HG03469 (cell line): Measurements from ENCODE around the gene CFHR3.
"Not testable (repeated sequence)": the region's sequence is repeated elsewhere in the genome, so short reads cannot be mapped to it uniquely, and the experiment has no call there.

Experiments
- ATAC-seq: cut with Tn5 transposase; IDR thresholded peaks from one replicate; pipeline ENCODE4 v1.9.1; 2021; ENCODE audit warnings: mild to moderate bottlenecking, moderate library complexity, moderate number of reproducible peaks; ENCODE audit not compliant: unreplicated experiment

CFHR3 gene

GRCh38 chr1:196774603-196775002 lies at the start of gene CFHR3:
CFHR3 (plus strand) TSS chr1:196774840; CDS start chr1:196774887, 47 bp downstream.
- peak; percentile 94 for ATAC-seq

GRCh38 chr1:196732526-196732925 lies 42.1 kb upstream of the CFHR3 start:
- ATAC-seq: no peak

- no peak for ATAC-seq
Measured at GRCh38 chr1:196733091-196733970, 41.3 kb upstream of the CFHR3 start.

- ATAC-seq: no peak
Measured at GRCh38 chr1:196734006-196734405, 40.6 kb upstream of the CFHR3 start.

- ATAC-seq: no peak
Measured at GRCh38 chr1:196734460-196734859, 40.2 kb upstream of the CFHR3 start.

GRCh38 chr1:196738730-196739129 lies 35.9 kb upstream of the CFHR3 start:
- no peak for ATAC-seq

GRCh38 chr1:196743244-196743643 lies 31.4 kb upstream of the CFHR3 start:
- peak; percentile 95 for ATAC-seq

- not testable (repeated sequence) for ATAC-seq
Measured at GRCh38 chr1:196765019-196765740, 9.5 kb upstream of the CFHR3 start.

GRCh38 chr1:196769823-196770222 lies 4.8 kb upstream of the CFHR3 start:
- ATAC-seq: not testable (repeated sequence)

- ATAC-seq: no peak
Measured at GRCh38 chr1:196773713-196774112, 927 bp upstream of the CFHR3 start.

- no peak for ATAC-seq
Measured at GRCh38 chr1:196774175-196774574, 465 bp upstream of the CFHR3 start.

- no peak for ATAC-seq
Measured at GRCh38 chr1:196777603-196778002, 3.0 kb downstream of the CFHR3 start.

- no peak for ATAC-seq
Measured at GRCh38 chr1:196779093-196779492, 4.5 kb downstream of the CFHR3 start.

GRCh38 chr1:196791252-196791651 lies 16.6 kb downstream of the CFHR3 start:
- ATAC-seq: not testable (repeated sequence)

- ATAC-seq: not testable (repeated sequence)
Measured at GRCh38 chr1:196794103-196794502, 19.5 kb downstream of the CFHR3 start.

- no peak for ATAC-seq
Measured at GRCh38 chr1:196797891-196798290, 23.3 kb downstream of the CFHR3 start.

- not testable (repeated sequence) for ATAC-seq
Measured at GRCh38 chr1:196801920-196802319, 27.3 kb downstream of the CFHR3 start.

GRCh38 chr1:196808529-196809235 lies 34.0 kb downstream of the CFHR3 start:
- ATAC-seq: no peak

GRCh38 chr1:196817442-196817841 lies 42.8 kb downstream of the CFHR3 start:
- not testable (repeated sequence) for ATAC-seq

GRCh38 chr1:196819531-196819930 lies 44.9 kb downstream of the CFHR3 start, which contains the start of gene CFHR1:
CFHR1 (plus strand) TSS chr1:196819731; CDS start chr1:196819845, 114 bp downstream.
- not testable (repeated sequence) for ATAC-seq

- peak; percentile 97 for ATAC-seq
Measured at GRCh38 chr1:196827860-196828259, 53.2 kb downstream of the CFHR3 start.
